HG03280 (cell line): ENCODE data around the gene LHFPL6.

Source experiments
- ATAC-seq: cut with Tn5 transposase; IDR thresholded peaks from one replicate; pipeline ENCODE4 v1.9.1; 2021; ENCODE audit warnings: mild to moderate bottlenecking, moderate library complexity; ENCODE audit not compliant: unreplicated experiment

The LHFPL6 gene

DNA sequence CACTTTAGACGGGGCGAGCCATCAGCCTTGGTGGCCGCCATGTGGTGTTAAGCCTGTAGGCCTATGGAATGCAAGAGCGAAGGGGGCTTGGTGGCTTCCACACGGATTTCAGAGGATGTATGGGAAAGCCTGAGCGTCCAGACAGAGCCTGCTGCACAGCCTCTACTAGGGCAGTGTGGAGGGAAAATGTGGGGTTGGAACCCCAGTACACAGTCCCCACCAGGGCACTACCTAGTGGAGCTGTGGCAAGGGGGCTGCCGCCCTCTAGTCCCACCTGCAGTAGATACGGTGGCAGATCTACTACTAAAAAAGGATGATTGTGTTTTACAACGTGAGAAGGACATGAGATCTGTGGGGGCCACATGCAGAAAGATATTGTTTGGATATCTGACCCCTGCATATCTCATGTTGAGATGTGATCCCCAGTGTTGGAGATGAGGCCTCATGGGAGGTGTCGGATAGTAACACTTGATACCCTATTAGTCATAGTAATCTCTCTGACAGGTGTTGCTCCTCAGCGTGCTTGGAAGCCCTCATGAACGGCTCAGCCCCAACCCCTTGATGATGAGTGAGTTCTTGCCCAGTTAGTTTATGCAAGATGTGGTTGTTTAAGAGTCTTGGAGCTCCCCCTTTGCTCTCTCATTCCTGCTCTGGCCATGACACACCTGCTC is 45.6 kb downstream of the LHFPL6 start:
- no peak for ATAC-seq

GRCh38 chr13:39556866-39557265 is 46.1 kb downstream of the LHFPL6 start:
- ATAC-seq = no peak

- no peak for ATAC-seq
Observed at GRCh38 chr13:39554371-39554770, 48.6 kb downstream of the LHFPL6 start.

- no peak for ATAC-seq
Observed at GRCh38 chr13:39552246-39552645, 50.7 kb downstream of the LHFPL6 start.

DNA sequence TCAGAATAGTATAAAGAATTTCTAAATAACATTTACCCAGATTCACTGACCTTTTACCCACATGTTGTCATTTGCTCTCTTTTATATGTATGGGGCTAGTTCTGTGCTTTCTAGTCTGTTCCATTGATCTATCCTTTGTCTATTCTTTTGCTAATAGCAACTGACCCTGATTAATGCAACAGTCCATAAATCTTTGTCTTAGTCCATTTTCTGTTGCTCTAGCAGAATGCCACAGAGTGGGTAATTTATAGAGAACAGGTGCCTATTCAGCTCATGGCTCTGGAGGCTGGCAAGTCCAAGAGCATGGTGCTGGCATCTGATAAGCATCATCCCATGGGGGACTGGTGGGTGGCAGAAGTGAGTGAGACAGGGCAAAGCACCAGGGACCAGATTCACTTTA is 52.1 kb downstream of the LHFPL6 start:
- no peak for ATAC-seq

DNA sequence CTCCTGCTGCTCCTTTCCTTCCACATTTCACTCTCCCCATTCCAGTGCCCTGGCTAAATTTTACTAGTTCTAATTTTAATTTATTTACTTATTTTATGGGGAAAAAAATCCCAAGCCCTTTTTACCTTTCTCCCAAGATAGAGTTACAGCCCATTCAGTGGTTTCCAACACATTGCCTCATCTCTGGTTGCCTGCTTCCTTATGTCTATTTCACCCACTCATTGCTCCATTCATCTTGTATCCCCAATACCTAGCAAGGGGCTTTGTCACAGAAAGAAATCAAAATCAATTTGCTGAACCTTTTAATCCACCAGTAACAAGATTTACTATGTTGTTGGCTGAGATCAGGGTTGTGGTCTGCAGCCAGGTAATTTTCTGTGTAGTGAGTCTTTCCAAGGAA is 55.9 kb downstream of the LHFPL6 start:
- no peak for ATAC-seq

- ATAC-seq = no peak
Observed at GRCh38 chr13:39542361-39542760, 60.6 kb downstream of the LHFPL6 start.

DNA sequence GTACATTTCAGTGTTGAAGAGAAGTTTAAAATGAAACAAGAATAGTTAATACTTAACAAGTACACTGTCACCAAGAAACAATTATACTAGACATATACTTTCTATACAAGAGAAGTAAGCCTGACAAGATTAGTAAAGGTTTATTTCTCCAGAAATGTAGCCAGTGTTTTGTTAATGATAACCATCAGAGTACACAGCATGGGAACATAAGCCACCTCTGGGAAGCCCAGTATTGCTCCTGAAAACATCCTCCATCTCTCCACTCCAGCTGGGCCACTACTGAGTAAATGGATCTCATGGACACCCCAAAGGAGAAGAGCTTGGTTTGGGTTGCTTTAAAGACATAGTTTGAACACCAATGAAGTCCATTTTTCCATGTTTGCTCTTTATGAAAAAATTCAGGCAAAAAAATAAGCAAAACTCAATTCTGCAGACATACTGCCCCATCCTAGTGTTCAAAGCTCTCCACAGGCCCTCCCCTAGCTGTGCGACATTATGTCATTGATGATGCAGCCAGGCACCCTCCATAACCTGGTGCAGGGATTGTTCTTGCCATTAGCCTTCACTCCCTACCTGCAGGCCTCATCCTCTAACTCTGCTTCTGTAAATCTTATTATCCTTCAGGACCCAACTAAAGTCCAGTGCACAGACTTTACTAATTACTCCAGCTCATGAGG is 61.9 kb downstream of the LHFPL6 start:
- no peak for ATAC-seq

DNA sequence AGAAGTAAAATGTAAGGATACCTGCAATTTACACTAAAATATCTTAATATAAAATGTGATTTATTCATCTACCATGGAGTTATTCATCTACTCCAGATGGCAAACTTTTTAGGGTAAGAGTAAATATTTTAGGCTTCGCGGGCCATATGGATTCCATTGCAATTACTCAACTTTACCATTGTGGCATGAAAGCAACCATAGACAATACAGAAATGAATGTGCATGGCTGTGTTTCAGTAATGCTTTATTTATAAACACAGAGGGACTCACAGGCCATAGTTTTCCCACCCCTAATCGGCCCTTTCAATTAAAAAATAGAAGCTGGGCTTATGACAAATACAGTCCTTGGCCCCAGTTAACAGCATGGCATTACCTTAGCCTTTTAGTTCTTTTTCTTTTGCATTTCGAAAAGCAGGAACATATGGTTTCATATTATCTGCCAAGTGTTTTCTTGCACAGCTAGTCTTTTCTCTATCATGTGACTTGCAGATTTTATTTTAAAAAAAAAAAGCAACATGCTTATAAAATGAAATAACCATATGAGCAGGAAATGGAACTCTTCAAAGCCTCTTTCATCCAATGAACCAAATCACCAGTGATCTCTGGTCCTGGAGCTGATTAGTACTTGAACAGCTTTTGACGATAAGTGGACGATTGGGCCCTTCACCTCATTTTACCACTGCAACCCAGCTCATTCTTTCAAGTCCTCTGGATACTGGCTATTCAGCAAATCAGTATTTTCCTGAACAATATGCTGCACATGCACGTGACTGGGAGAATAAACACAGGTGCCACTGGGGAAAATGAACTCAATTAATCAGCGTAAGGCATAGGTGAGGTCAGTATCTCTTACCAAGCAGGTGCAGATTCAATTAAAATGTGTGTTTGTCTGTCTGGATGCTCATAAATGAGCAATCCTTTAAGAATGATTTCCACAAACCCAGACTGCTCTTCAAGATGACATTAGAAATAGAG is 63.9 kb downstream of the LHFPL6 start:
- ATAC-seq = no peak

DNA sequence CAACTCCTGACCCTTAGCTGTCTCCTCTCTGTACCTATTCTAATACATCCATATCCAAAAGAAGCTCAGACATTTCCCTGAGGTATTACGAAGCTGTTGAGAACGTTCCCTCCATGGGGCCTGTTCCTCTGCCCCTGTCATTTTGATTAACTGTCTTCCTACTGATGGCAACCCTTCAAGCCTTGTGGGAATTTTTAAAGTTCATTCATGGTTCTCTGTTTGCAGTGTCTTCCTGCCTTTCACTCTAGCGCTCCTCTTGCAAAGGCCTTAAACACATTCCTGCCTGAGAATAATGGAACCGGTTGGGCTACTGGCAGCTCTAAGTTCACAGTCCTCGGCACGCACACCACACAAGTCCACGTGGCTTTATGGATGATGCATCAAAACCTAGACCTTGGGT is 66.1 kb downstream of the LHFPL6 start:
- ATAC-seq = no peak

GRCh38 chr13:39536274-39536673 is 66.7 kb downstream of the LHFPL6 start:
- no peak for ATAC-seq

- no peak for ATAC-seq
Observed at GRCh38 chr13:39533651-39534150, 69.3 kb downstream of the LHFPL6 start.

GRCh38 chr13:39531646-39532045 is 71.3 kb downstream of the LHFPL6 start:
- no peak for ATAC-seq

GRCh38 chr13:39530916-39531315 is 72.1 kb downstream of the LHFPL6 start:
- ATAC-seq = no peak

DNA sequence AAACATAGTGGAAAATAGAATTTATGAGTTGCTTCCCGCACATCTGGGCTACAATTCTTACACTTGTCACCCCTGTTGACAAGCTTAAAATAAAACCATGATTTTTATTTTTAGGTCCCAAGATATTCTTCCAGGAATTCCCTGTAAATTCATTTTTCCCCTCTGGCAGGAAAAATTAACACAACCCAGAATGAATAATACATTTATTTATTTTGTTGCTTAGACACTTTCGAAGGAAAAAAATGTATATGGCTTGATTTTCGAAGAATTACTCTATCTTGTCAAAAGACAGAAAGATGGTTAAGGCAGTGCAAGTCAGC is 74.4 kb downstream of the LHFPL6 start:
- ATAC-seq = no peak

GRCh38 chr13:39527961-39528660 is 74.9 kb downstream of the LHFPL6 start:
- no peak for ATAC-seq

GRCh38 chr13:39527301-39527700 is 75.7 kb downstream of the LHFPL6 start:
- no peak for ATAC-seq

DNA sequence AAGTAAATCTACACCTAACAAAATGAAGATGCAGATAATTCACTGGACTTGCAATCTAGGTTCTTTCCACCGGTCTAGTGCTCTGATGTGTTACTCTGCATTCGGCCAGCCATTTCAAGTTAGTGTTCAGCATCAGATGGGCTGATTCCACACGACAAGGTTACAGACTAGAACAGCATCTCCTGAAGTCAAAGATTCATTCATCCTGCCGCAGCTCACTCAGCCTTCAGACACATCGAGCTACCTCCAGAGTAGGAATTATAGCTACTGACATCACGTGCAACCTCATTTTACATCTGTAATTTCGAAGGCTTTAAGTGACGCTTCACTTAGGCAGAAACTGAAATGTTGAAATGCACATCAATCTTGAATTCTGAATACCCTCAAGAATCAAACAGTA is 76.5 kb downstream of the LHFPL6 start:
- no peak for ATAC-seq

- no peak for ATAC-seq
Observed at GRCh38 chr13:39525506-39525905, 77.5 kb downstream of the LHFPL6 start.

DNA sequence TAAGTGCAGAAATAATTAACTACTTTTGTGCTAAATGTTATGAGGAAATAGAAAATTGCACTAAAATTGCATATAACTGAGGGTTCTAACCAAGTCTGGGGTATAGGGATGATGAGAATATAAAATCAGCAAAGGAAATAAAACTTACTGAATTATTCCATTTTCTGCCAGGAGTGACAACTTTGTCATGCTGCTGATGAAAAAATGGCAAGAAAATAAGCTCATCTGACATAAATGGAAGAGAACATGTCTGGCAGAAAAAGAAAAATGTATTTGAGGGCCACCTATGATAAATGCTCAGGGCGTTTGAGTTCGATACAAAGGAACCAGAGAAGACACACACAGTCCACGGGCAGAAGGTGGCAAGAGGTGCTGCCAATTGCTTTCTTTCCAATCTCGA is 78.2 kb downstream of the LHFPL6 start:
- ATAC-seq = no peak

DNA sequence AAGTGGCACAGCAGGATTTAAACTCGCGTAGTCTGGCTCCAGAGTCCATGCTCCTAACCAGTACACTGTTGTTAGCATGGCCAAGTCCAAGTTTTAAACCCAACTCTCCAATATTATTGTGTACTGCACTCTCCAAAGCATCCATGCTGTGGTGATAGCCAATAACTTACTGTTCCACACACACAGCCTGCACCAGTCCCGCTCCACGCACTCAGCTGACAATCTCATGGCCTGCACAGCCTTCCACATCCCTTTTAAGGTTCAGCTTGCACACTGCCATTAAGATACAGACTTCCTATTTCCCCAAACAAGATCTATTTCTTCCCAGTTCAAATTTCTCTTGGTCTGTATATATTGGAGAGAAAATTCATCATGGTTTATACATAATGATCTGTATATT is 80.7 kb downstream of the LHFPL6 start:
- no peak for ATAC-seq
